Epithelial cell of prostate (primary cell): ENCODE results near the gene TRIP10.

ENCODE experiments used
- DNase-seq: peaks from one replicate; pipeline ENCODE4 v3.0.0-alpha.2; 2011; ENCODE audit warnings: low read depth, low spot score
- H3K27ac ChIP-seq: fragments of 450-650 bp; 2 replicates; pipeline ENCODE4 v1.5.1; 2017; ENCODE audit warnings: mild to moderate bottlenecking

Gene TRIP10

GRCh38 chr19:6723738-6724137 lies 15.7 kb upstream of the TRIP10 start:
- H3K27ac ChIP-seq = no peak overlapping the region
- no peak for DNase-seq

DNA sequence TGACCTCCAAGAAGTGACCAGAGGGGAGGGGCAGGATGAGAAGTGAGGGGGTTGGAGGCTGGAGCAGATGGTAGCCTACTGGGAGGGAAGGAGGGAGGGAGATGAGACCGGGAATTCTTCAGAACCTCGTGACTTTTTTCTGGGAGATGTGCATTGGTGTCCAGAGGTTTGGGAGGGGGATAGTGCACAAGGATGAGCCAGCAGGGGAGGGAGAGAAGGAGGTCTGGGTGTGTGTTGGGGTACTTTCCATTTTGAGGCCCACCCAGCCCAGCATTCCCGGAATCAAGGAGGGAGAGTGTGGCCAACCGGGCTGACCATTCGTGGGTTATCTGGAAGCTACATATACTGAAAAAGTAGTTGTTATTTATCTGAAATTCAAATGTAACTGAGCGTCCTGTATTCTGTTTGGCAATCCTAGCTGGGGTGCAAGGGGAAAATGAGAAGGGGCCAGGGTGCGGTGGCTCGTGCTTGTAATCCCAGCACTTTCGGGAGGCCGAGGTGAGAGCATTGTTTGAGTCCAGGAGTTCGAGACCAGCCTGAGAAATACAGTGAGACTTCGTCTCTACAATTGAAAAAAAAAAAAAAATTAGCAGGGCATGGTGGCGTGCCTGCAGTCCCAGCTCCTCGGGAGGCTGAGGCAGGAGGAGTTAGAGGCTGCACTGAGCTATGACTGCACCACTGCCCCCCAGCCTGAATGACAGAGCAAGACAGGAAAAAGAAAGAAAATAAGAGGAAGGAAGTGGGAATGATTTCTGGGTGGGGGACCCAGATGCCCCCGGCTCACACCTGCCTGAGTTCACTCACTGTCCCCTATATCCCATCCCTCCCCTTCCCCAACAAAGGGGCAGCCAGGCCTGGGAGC lies 14.6 kb upstream of the TRIP10 start:
- no peak overlapping the region for H3K27ac ChIP-seq
- no peak for DNase-seq

- no peak overlapping the region for H3K27ac ChIP-seq
- no peak for DNase-seq
Measured at GRCh38 chr19:6725513-6726231, 13.8 kb upstream of the TRIP10 start.

GRCh38 chr19:6728346-6728745 lies 11.1 kb upstream of the TRIP10 start:
- DNase-seq = no peak

GRCh38 chr19:6729573-6730152 lies 9.8 kb upstream of the TRIP10 start:
- no peak overlapping the region for H3K27ac ChIP-seq
- DNase-seq = no peak

More at GRCh38 chr19:6728346-6728745, 11.1 kb upstream of the TRIP10 start:
- no peak overlapping the region for H3K27ac ChIP-seq

DNA sequence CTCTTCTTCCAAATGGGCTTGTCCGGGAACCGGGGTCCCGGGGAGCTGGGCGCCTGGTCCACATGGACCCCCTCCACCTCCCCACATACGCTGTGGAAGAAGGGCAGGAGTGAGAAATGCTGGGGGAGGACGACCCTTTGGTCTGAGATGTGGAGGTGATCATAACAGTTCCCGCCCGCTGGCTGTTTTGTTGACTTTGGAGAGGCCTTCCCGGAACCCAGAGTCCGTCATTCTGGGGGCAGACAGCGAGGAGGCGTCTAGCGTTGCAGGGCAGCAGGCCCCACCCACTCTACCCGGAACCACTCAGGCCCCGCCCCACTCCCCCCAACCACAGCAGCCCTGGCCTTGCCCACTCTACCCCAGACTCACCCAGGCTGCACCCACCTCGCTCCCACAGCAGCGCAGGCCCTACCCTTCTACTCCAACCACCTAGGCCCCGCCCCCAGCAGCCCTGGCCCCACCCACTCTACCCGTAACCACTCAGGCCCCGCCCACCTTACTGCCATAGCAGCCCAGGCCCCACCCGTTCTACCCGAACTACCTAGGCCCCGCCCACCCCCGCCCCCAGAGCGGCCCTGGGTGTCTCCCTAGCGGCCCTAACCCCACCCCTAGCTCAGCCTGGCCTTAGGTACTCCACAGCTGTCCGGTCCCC lies 9.2 kb upstream of the TRIP10 start:
- H3K27ac ChIP-seq = no peak overlapping the region
- DNase-seq = no peak

GRCh38 chr19:6730941-6731670 lies 8.4 kb upstream of the TRIP10 start:
- DNase-seq = no peak
- no peak overlapping the region for H3K27ac ChIP-seq

DNA sequence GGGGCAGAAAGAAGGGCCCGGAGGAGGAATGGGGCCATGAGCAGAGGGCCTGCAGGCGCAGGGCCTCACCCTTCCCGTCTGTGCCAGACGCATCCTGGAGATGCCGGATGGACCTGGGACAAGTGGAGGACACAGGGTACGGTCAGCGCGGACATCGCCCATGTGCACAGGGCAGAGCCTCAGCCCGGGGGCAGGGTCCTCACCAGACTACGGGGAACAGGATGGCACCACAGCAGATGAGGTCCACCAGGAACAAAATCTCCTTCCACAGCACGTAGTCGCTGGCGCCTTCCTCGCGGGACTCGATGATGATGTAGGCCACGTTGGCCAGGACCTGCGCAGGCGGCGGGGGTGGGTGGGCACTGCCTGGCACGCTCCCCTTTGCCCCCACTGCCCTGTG lies 7.7 kb upstream of the TRIP10 start:
- no peak for DNase-seq
- no peak overlapping the region for H3K27ac ChIP-seq

DNA sequence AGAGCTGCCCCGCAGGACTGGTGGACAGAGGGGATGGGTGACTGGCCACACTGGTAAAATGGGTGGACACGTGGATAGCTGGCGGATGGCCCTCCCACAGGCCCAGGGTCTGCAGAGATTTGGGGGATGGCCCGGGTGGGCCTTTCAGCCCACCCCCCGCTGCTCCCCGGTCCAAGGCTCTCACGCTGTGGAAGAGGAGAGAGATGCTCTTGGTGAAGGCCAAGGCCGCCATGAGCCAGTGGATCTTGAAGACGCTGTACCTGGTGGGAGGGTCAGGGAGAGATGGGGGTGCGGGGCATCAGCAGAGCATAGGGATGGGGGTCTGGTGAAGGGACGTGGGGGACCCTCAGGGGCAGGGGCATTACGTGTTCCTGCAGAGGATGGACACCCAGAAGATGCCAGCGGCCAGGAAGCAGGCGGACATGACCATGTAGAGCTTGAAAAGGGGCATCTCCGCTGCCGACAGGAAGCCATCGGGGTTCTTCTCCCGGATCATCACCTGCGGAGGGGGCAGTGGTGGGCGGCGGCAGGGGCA lies 6.6 kb upstream of the TRIP10 start:
- H3K27ac ChIP-seq = no peak overlapping the region
- DNase-seq = no peak

DNA sequence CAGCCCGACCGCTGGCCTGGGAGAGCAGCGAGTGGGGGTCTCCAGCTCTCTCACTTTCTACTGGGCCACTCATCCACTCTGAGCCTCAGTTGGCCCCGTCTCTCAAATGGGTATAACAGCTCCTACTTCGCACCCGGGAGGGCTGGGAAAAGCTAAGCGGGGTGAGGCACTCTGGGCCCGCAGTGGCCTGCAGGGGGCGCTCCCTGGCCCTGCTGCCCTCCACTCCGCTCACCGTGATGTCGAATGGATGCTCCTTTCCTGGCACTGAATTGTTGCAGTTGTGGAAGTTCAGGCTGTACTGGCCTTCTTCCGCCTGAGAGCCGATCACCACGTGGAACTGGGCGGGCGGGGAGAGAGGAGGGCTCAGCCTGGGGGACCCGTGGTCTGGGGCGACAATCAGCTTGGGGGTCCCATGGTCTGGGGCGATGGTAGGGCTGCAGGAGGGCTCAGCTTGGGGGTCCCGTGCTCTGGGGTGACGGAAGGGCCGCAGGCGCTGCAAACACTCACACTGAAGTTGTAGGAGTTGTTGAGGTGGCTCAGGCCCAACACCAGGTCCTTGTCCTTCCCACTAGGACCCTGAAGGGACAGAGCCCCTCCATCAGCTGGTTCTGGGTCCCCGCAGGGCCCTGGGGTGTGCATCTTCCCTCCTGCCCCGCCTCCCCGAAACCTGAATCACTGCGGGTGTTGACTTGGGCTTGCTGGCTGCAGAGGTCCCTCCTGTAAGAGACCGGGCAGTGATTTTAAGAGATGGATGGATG lies 6.0 kb upstream of the TRIP10 start:
- DNase-seq = no peak
- no peak overlapping the region for H3K27ac ChIP-seq

DNA sequence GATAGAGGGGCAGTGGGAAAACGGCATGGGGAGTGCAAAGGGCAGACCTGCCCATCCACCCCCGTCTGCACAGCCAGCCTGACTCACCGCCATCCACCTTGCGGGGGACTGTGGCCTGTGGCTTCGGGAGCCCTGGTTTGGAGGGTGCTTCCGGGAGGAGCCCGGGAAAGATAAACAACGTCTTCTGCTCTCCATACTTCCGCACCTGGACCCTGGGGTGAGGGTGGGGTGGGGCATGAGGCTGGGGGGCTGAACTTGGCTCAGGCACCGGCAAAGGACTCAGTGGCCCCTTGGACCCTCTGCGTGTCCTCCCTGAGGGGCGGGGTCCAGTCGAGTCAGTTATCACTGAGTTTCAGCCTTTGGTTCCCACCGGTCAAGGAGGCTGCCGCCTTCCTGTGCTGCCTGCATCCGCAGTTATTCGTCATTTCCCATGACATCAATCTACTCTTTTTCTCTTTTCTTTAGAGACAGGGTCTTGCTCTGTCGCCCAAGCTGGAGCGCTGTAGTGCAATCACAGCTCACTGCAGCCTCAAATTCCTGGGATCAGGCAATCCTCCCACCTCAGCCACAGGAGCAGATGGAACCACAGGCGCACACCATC lies 5.3 kb upstream of the TRIP10 start:
- DNase-seq = no peak
- no peak overlapping the region for H3K27ac ChIP-seq

GRCh38 chr19:6735181-6735911 lies 4.1 kb upstream of the TRIP10 start:
- H3K27ac ChIP-seq = peak overlapping the region; percentile 95
- DNase-seq = no peak

GRCh38 chr19:6736169-6736916 lies 3.1 kb upstream of the TRIP10 start:
- H3K27ac ChIP-seq = peak overlapping the region; percentile 95
- DNase-seq = no peak

DNA sequence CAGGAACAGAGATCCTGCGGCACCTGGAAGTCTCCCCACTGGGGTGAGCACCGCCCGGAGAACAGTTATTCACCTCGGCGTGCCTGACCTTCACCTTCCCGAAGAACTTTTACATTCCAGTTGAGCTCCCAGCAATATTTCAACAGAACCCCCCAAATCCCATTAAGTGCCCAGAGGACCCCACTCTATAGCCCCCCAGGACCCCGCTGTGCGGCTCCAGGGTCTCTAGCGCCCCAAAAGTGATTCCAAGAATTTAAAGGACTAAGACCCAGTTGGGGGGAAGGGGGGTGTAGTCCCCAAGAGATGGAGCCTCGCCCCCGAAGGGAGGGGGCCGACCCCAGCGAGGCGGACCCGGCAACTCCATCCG lies 2.6 kb upstream of the TRIP10 start:
- H3K27ac ChIP-seq = peak overlapping the region; percentile 95
- no peak for DNase-seq

- DNase-seq = peak; percentile 100
- peak within 1 kb of the TSS; percentile 95 for H3K27ac ChIP-seq
Measured at GRCh38 chr19:6737284-6737872, 2.1 kb upstream of the TRIP10 start, which contains the start of gene GPR108. Gene GPR108 (minus strand): TSS chr19:6737580. CDS start chr19:6737576, 4 bp downstream.

GRCh38 chr19:6737873-6738786 lies 1.4 kb upstream of the TRIP10 start:
- peak overlapping the region; percentile 95 for H3K27ac ChIP-seq
- no peak for DNase-seq
